HEK293T (cell line): ENCODE data around the gene FUT8.

ENCODE experiments used
- FOXA1 ChIP-seq: fragments of 450-650 bp; IDR thresholded peaks from 2 replicates; pipeline ENCODE4 v1.6.1; 2016; ENCODE audit warnings: mild to moderate bottlenecking
- FOXK2 ChIP-seq: fragments of 450-650 bp; IDR thresholded peaks from 2 replicates; pipeline ENCODE4 v1.6.1; 2016; ENCODE audit warnings: mild to moderate bottlenecking
- FOXM1 ChIP-seq: fragments of 450-650 bp; IDR thresholded peaks from 2 replicates; pipeline ENCODE4 v1.6.1; 2017; ENCODE audit warnings: mild to moderate bottlenecking, borderline replicate concordance
- SUZ12 ChIP-seq: fragments of 450-650 bp; IDR thresholded peaks from 2 replicates; pipeline ENCODE4 v1.6.1; 2016; ENCODE audit warnings: mild to moderate bottlenecking
- ZNF384 ChIP-seq: fragments of 450-650 bp; IDR thresholded peaks from 2 replicates; pipeline ENCODE4 v1.6.1; 2016

DNA sequence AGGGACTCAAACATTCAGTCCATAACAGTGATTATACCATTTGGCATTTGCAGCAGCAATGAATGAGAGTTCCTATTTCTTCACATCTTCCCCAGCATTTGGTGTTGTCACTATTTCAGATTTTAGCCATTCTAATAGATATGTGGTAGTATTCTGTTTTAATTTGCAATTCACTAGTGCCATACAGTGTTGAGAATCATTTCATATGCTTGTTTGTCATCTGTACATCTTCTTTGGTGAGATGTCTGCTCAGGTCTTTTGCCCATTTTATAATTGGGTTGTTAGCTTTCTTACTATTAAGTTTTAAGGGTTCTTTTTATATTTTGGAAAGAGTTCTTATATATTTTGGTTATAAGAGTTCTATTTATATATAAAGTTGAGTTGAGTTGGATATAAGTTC, 276.5 kb downstream of the FUT8 start:
- TF ChIP-seq SUZ12, result no peak
- no peak for TF ChIP-seq FOXK2
- no peak for TF ChIP-seq ZNF384
- no peak for TF ChIP-seq FOXM1
- no peak for TF ChIP-seq FOXA1
